ENCODE results near the gene NR2E3.

Gene NR2E3

GRCh38 chr15:71820127-71820526, 9.8 kb downstream of the NR2E3 start:
- Histone ChIP-seq H3K4me3 (ENCODE audit: low read length, poor library complexity, severe bottlenecking) (no peak overlapping the region), H3K9ac (ENCODE audit: low read depth, low read length, poor library complexity, severe bottlenecking) (no peak overlapping the region), H3F3A (ENCODE audit: low read depth) (no peaks in the 10 kb centered on the region), H3K4me2 (ENCODE audit: low read depth, low read length, poor library complexity, severe bottlenecking) (no peak overlapping the region), H3K9me3 (ENCODE audit: insufficient read depth, low read depth, low read length) (peaks cover 7% of the 10 kb centered on the region; the same call in 1 of the 2 replicates), H3K4me1 (ENCODE audit: insufficient read depth, low read length, poor library complexity, severe bottlenecking) (no peaks in the 10 kb centered on the region), H4K20me1 (ENCODE audit: insufficient read depth, low read length, poor library complexity, severe bottlenecking) (no peaks in the 10 kb centered on the region), H3K27me3 (ENCODE audit: insufficient read depth, low read length, poor library complexity, severe bottlenecking) (no peaks in the 10 kb centered on the region), H2AFZ (ENCODE audit: low read length) (no peak overlapping the region), H3K9me2 (replicated peaks; ENCODE audit: low read depth, low read length) (no peaks in the 10 kb centered on the region), H3K79me2 (ENCODE audit: insufficient read depth, low read length) (no peaks in the 10 kb centered on the region), H3K36me3 (ENCODE audit: insufficient read depth, low read length) (0 out of 2 replicates have a peak, but pooled peaks cover under 1% of the 10 kb centered on the region)
- no peak for TF ChIP-seq EZH2phosphoT487 (IDR thresholded peaks at IDR 0.05; ENCODE audit: borderline replicate concordance)
- no peak for TF ChIP-seq CTCF (conservative IDR thresholded peaks at IDR 0.05; ENCODE audit: low read length)

- Histone ChIP-seq H3F3A (ENCODE audit: low read depth) (no peaks in the 10 kb centered on the region), H2AFZ (ENCODE audit: low read length) (no peak overlapping the region), H3K27me3 (ENCODE audit: insufficient read depth, low read length, poor library complexity, severe bottlenecking) (no peaks in the 10 kb centered on the region), H3K4me2 (ENCODE audit: low read depth, low read length, poor library complexity, severe bottlenecking) (no peak overlapping the region), H3K9me3 (ENCODE audit: insufficient read depth, low read depth, low read length) (peaks cover 7% of the 10 kb centered on the region; the same call in 1 of the 2 replicates), H3K9me2 (replicated peaks; ENCODE audit: low read depth, low read length) (no peaks in the 10 kb centered on the region), H3K79me2 (ENCODE audit: insufficient read depth, low read length) (no peaks in the 10 kb centered on the region), H3K9ac (ENCODE audit: low read depth, low read length, poor library complexity, severe bottlenecking) (no peak overlapping the region), H4K20me1 (ENCODE audit: insufficient read depth, low read length, poor library complexity, severe bottlenecking) (no peaks in the 10 kb centered on the region), H3K36me3 (ENCODE audit: insufficient read depth, low read length) (peaks cover 14% of the 10 kb centered on the region; the same call in 1 of the 2 replicates), H3K4me3 (ENCODE audit: low read length, poor library complexity, severe bottlenecking) (no peak overlapping the region), H3K4me1 (ENCODE audit: insufficient read depth, low read length, poor library complexity, severe bottlenecking) (no peaks in the 10 kb centered on the region)
- TF ChIP-seq CTCF (conservative IDR thresholded peaks at IDR 0.05; ENCODE audit: low read length): no peak
- no peak for TF ChIP-seq EZH2phosphoT487 (IDR thresholded peaks at IDR 0.05; ENCODE audit: borderline replicate concordance)
These were observed 11.3 kb downstream of the NR2E3 start for GRCh38 chr15:71821547-71822129.

- Histone ChIP-seq H3K4me3 (ENCODE audit: low read length, poor library complexity, severe bottlenecking) (no peak overlapping the region), H4K20me1 (ENCODE audit: insufficient read depth, low read length, poor library complexity, severe bottlenecking) (no peaks in the 10 kb centered on the region), H3F3A (ENCODE audit: low read depth) (no peaks in the 10 kb centered on the region), H2AFZ (ENCODE audit: low read length) (no peak overlapping the region), H3K4me2 (ENCODE audit: low read depth, low read length, poor library complexity, severe bottlenecking) (no peak overlapping the region), H3K79me2 (ENCODE audit: insufficient read depth, low read length) (no peaks in the 10 kb centered on the region), H3K9ac (ENCODE audit: low read depth, low read length, poor library complexity, severe bottlenecking) (no peak overlapping the region), H3K9me3 (ENCODE audit: insufficient read depth, low read depth, low read length) (peaks cover 7% of the 10 kb centered on the region; the same call in 1 of the 2 replicates), H3K9me2 (replicated peaks; ENCODE audit: low read depth, low read length) (no peaks in the 10 kb centered on the region), H3K4me1 (ENCODE audit: insufficient read depth, low read length, poor library complexity, severe bottlenecking) (no peaks in the 10 kb centered on the region), H3K36me3 (ENCODE audit: insufficient read depth, low read length) (peaks cover 28% of the 10 kb centered on the region; the same call in 1 of the 2 replicates), H3K27me3 (ENCODE audit: insufficient read depth, low read length, poor library complexity, severe bottlenecking) (no peaks in the 10 kb centered on the region)
- TF ChIP-seq CTCF (conservative IDR thresholded peaks at IDR 0.05; ENCODE audit: low read length) (no peak), EZH2phosphoT487 (IDR thresholded peaks at IDR 0.05; ENCODE audit: borderline replicate concordance) (no peak)
These were observed 12.7 kb downstream of the NR2E3 start for GRCh38 chr15:71822890-71823630.
